Mucosa of rectum (tissue), 2 donors: Measurements from ENCODE around the gene SMG9.

Experiments
- H3K27ac ChIP-seq, 2 donors: one replicate each; pipeline ENCODE4 v1.7.0; 2013; ENCODE audit warnings: inconsistent platforms in 2 of 2, low read depth in 2 of 2, low read length in 2 of 2
- H3K27me3 ChIP-seq, 2 donors: one replicate each; pipeline ENCODE4 v1.7.0; 2013; ENCODE audit warnings: low read length in 2 of 2; ENCODE audit not compliant: control insufficient read depth in 2 of 2, insufficient read depth in 2 of 2
- H3K36me3 ChIP-seq, 2 donors: one replicate each; pipeline ENCODE4 v1.7.0; 2013; ENCODE audit warnings: low read length in 2 of 2; ENCODE audit not compliant: control insufficient read depth in 2 of 2, insufficient read depth in 2 of 2
- H3K4me1 ChIP-seq, 2 donors: one replicate each; pipeline ENCODE4 v1.7.0; 2013; ENCODE audit warnings: low read length in 2 of 2, mild to moderate bottlenecking in 1 of 2; ENCODE audit not compliant: control insufficient read depth in 2 of 2, insufficient read depth in 2 of 2
- H3K4me3 ChIP-seq, 2 donors: one replicate each; pipeline ENCODE4 v1.7.0; 2013; ENCODE audit warnings: low read length in 2 of 2
- H3K9ac ChIP-seq, 2 donors: one replicate each; pipeline ENCODE4 v1.7.0; 2013; ENCODE audit warnings: low read length in 2 of 2, low read depth in 1 of 2, mild to moderate bottlenecking in 1 of 2
- H3K9me3 ChIP-seq, 2 donors: one replicate each; pipeline ENCODE4 v1.7.0; 2013; ENCODE audit warnings: low read length in 2 of 2; ENCODE audit not compliant: control insufficient read depth in 2 of 2
- donor health status: healthy.
- donor health status: Normal muscosa, but diverticular disease.

Gene SMG9

DNA sequence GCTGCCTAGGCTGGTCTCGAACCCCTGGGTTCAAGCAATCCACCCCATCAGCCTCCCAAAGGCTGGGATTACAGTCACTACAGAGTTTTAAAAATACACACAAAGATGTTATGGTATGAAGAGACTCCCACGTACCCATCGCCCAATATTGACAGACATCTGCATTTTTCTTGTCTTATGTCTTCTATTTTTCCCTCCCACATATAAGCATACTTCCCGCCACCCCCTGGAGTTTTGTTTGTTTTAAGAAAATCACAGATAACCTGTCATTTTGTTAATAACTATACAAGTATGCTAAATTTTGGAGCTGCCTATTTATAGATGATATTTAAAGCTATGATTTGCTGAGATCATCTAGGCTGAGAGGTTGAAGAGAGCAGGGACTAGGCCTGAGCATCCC lies 6.2 kb upstream of the SMG9 start:
- peaks cover 14 to 19% of the 10 kb centered on the region in 2 donors for H3K4me1 ChIP-seq
- no peak overlapping the region for H3K4me3 ChIP-seq
- no peak overlapping the region for H3K27ac ChIP-seq
- no peaks in the 10 kb centered on the region for H3K27me3 ChIP-seq
- no peak overlapping the region for H3K9ac ChIP-seq
- H3K36me3 ChIP-seq: no peaks in the 10 kb centered on the region
- H3K9me3 ChIP-seq: no peaks in the 10 kb centered on the region

DNA sequence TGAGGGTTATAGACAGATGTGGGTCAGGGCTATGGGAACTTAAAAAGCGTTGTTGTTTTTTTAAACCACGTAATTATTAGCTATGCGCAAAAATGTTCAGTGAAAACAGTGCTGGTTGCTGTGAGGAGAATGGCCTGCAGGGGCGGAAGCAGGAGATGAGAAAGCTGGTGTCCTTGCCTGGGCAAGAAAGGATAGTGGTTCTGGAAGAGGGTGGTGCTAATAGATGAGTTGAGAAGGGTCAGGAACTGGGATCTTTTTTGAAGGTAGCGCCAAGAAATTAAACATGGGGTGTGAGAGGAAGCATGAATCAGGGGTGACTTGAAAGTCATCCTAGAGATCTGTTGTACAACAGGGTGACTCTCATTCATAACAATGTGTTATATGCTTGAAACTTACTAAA lies 4.8 kb upstream of the SMG9 start:
- H3K27ac ChIP-seq: no peak overlapping the region
- no peaks in the 10 kb centered on the region for H3K9me3 ChIP-seq
- no peak overlapping the region for H3K4me3 ChIP-seq
- no peak overlapping the region for H3K9ac ChIP-seq
- H3K36me3 ChIP-seq: no peaks in the 10 kb centered on the region
- no peaks in the 10 kb centered on the region for H3K27me3 ChIP-seq
- H3K4me1 ChIP-seq: peaks cover 16 to 19% of the 10 kb centered on the region in 2 donors

DNA sequence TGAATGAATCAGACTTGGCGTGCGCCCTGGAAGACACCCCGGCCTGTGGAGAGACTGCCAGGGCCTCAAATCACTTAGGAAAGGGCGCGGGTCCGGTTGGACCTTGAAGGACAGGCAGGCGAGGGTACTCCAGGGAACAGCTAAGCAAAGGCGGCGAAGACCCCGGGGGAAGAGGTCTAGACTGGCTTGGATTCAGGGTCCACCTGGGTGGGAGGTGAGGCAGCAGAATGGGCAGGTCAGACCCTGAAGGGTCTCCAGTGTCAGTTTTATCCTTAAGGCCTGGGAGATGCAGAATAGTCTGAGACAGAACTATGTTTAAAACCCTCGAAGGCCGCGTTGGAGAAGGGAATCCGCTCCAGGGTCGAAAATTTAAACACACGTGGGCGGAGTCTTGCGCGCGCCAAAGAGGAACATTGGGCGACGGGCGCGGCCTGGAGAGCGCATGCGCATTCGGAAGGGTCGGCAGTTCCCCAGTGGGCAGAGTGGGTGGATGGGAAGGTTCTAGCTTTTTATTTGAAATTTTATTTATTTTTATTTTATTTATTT lies 567 bp upstream of the SMG9 start:
- peaks cover 33 to 35% of the 10 kb centered on the region in 2 donors for H3K4me1 ChIP-seq
- H3K27me3 ChIP-seq: no peaks in the 10 kb centered on the region
- H3K36me3 ChIP-seq: peaks cover 7 to 8% of the 10 kb centered on the region in 2 donors
- H3K9ac ChIP-seq: peak overlapping the region; percentile 89 to 96
- no peaks in the 10 kb centered on the region for H3K9me3 ChIP-seq
- H3K27ac ChIP-seq: peak overlapping the region; percentile 100
- peak overlapping the region; percentile 89 to 91 for H3K4me3 ChIP-seq

DNA sequence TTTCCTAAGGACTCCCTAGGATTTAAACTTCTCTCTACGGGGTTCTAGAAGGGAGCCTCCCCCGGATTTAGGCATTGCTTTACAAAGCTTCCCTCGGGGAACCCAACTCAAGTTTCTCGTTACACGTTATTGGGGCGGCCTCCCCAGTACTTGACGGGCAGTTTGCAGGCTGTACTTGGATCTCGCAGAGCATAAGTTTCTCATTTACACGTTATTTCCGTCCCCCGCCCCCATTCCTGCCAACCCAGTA lies 584 bp downstream of the SMG9 start:
- H3K36me3 ChIP-seq: peaks cover 18 to 19% of the 10 kb centered on the region in 2 donors
- H3K27ac ChIP-seq: peak overlapping the region; percentile 100
- H3K27me3 ChIP-seq: no peaks in the 10 kb centered on the region
- H3K4me3 ChIP-seq: peak overlapping the region; percentile 89 to 91
- H3K9ac ChIP-seq: peak overlapping the region; percentile 89 to 96
- H3K4me1 ChIP-seq: peaks cover 33 to 35% of the 10 kb centered on the region in 2 donors
- no peaks in the 10 kb centered on the region for H3K9me3 ChIP-seq

DNA sequence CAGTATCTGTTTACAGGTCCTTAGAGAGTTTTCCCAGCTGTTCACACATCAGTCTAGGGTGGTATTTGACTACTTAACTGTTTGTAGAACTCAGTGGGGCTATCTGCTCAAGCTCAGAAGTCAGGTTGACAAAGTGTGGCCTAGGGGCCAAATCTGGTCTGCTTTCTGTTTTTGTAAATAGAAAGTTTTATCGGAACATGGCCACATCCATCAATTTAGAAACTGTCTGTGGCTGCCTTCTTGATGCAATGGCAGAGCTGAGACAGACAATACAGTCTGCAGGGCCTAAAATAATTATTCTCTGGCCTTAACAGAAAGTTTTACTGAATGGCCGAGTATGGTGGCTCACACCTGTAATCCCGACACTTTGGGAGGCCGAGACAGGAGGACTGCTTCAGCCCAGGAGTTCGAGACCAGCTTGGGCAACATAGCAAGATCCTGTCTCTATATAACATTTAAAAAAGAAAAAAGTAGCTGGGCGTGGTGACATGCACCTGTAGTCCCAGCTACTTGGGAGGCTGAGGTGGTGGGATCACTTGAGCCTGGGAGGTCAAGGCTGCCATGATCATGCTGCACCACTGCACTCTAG lies 2.4 kb downstream of the SMG9 start:
- Histone ChIP-seq H3K4me3 (no peak overlapping the region), H3K27ac (no peak overlapping the region), H3K9ac (no peak overlapping the region), H3K9me3 (no peaks in the 10 kb centered on the region), H3K36me3 (peaks cover 26 to 35% of the 10 kb centered on the region in 2 donors), H3K27me3 (no peaks in the 10 kb centered on the region), H3K4me1 (peaks cover 33 to 35% of the 10 kb centered on the region in 2 donors)

DNA sequence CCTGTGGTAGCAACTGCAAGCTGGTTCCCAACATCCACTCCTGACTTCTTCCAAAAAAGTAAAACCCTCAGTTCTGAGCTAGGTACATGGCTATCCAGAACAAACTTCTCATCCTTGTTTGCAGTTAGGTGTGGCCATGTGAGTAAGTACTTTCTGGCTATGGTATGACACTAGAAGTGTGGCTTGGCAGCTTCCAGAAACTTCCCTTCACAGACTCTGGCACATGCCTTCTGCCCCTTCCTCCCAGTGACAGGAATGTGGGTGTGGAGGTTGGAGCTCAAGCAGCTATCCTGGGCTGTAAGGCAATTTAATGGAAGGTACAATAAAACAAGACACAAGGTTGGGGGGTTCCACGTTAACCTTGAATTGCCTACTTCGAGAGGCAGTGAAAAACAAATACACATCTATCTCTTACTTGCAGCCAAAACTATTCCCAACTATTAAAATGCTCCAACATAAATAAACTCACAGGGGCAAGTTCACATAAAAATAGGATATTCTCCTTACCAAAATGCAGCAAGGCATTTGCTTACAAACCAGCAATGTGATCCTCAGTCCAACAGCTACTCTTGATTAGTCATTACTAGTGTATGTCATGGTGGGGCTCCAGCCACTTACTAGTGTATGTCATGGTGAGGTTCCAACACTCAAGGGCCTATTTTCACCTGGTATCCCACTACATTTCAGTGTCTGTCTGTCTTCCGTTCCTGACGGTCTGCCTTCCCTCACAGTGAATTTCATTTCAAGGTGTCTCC lies 3.1 kb downstream of the SMG9 start:
- no peaks in the 10 kb centered on the region for H3K9me3 ChIP-seq
- no peak overlapping the region for H3K4me3 ChIP-seq
- no peak overlapping the region for H3K27ac ChIP-seq
- H3K36me3 ChIP-seq: peaks cover 34 to 42% of the 10 kb centered on the region in 2 donors
- H3K4me1 ChIP-seq: peaks cover 33 to 34% of the 10 kb centered on the region in 2 donors
- H3K9ac ChIP-seq: no peak overlapping the region
- H3K27me3 ChIP-seq: no peaks in the 10 kb centered on the region

DNA sequence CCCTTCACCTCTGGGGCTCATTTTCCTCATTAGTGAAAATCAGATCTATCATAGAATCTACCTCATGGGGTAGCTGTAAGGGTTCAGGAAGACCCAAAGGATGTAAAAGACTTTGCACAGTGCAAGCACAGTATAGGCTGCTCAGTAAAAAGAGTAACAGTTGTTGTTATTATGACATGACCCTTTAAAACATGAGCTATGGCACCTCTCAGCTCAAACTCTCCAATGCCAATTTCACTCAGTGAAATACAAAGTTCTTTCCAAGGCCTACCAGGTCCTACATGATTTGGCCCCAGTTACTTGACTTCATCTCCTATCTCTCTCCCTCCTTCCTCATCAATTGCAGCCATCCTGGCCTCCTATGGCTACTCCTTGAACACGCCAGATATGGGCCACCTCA lies 4.9 kb downstream of the SMG9 start:
- H3K9ac ChIP-seq: no peak overlapping the region
- H3K4me3 ChIP-seq: no peak overlapping the region
- no peak overlapping the region for H3K27ac ChIP-seq
- no peaks in the 10 kb centered on the region for H3K9me3 ChIP-seq
- peaks cover 20 to 22% of the 10 kb centered on the region in 2 donors for H3K4me1 ChIP-seq
- no peaks in the 10 kb centered on the region for H3K27me3 ChIP-seq
- H3K36me3 ChIP-seq: peaks cover 44 to 52% of the 10 kb centered on the region in 2 donors

DNA sequence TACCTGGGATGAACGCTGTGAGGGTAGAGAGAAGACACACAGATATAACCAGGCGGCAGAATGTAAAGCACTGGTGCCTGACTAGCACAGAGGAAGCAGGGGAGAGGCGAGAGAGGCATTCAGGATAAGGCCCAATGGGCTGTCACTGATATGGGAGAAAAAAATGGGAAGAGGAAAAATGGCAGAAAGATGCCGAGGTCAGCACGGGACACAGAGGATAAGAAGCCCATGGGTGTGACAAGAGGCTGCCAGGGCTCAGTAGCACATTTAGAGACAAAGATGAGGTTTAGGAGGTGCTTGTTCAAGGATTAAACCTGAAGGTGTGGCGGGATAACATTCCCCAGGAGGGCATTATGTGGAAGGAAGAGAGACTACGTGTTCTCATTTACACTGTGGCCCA lies 5.6 kb downstream of the SMG9 start:
- Histone ChIP-seq H3K27me3 (no peaks in the 10 kb centered on the region), H3K36me3 (peaks cover 51 to 56% of the 10 kb centered on the region in 2 donors), H3K27ac (no peak overlapping the region), H3K9me3 (no peaks in the 10 kb centered on the region), H3K9ac (no peak overlapping the region), H3K4me1 (peaks cover 21 to 26% of the 10 kb centered on the region in 2 donors), H3K4me3 (no peak overlapping the region)

DNA sequence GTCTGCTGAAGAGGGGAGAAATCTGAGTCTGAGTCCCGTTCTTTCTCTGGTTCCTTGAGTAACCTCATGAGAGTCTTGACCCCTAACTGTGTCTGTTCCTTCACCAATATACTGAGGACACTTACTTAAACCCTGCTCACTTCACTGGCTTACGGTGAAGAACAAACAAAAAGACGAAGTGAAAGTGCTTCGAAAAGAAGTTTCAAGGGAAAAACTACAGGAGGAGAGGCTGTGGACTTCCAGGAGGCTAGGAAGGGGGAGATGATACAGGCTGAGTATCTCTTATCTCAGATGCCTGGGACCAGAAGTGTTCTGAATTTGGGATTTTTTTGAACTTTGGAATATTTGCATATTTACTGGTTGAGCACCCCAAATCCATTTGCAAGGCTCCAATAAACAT lies 6.1 kb downstream of the SMG9 start:
- H3K4me1 ChIP-seq: peaks cover 17 to 22% of the 10 kb centered on the region in 2 donors
- peaks cover 54 to 56% of the 10 kb centered on the region in 2 donors for H3K36me3 ChIP-seq
- no peak overlapping the region for H3K4me3 ChIP-seq
- H3K9me3 ChIP-seq: no peaks in the 10 kb centered on the region
- H3K9ac ChIP-seq: no peak overlapping the region
- no peaks in the 10 kb centered on the region for H3K27me3 ChIP-seq
- H3K27ac ChIP-seq: no peak overlapping the region

DNA sequence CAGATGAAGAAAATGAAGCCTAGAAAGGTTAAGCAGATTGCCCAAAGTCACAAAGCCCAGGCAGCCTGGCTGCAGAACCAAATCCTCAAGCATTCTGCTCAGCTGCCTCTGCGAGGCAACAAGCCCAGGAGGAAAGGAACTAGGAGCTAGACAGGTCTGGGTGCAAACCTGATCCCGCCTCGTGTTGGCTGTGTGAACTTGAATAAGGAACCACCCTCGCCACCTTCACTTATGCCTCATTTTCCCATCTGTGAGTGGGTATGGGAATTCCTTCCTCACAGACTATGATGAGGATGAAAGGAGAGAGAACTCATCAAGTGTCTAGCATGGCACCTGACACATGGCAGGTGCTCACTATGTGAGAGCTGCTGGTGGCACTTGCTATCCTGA lies 6.6 kb downstream of the SMG9 start:
- peaks cover 55 to 56% of the 10 kb centered on the region in 2 donors for H3K36me3 ChIP-seq
- peaks cover 13 to 17% of the 10 kb centered on the region in 2 donors for H3K4me1 ChIP-seq
- no peaks in the 10 kb centered on the region for H3K9me3 ChIP-seq
- H3K27me3 ChIP-seq: no peaks in the 10 kb centered on the region
- H3K9ac ChIP-seq: no peak overlapping the region
- no peak overlapping the region for H3K4me3 ChIP-seq
- H3K27ac ChIP-seq: no peak overlapping the region
